Measurements from ENCODE around the gene VIT. TPM values are rescaled to one million over a fixed set of nuclear protein-coding genes. Genes with fewer than 3 reads are reported as not detected.

VIT gene
- total and polyA plus RNA-seq, 4 donors, result 10.0 to 29.2 TPM; not detected in 2

- ATAC-seq (ENCODE audit: low FRiP score), result no peak
These were observed 81.3 kb downstream of the VIT start for GRCh38 chr2:36777788-36778187.

DNA sequence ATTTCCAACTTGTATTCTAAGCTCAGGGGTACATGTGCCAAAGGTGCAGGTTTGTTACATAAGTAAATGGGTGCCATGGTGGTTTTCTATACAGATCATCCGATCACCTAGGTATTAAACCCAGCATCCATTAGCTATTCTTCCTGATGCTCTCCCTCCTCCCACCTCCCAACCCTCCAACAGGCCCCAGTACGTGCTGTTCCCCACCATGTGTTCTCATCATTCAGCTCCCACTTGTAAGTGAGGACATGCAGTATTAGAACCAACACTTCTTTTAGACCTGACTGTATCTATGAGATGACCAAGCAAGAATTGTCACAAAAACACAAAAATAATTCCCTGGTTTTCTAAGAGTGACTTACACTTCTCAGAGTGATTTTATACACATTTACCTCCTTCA, 83.0 kb downstream of the VIT start:
- intact Hi-C loops (cut with DNase I), result no loop called here
- Histone ChIP-seq H3K9me3 (ENCODE audit: control insufficient read depth, low read length) (no peaks in the 10 kb centered on the region), H3K27ac (ENCODE audit: low read depth in 1 of 2, low read length in 2 of 2) (no peak overlapping the region), H3K4me1 (ENCODE audit: control insufficient read depth in 1 of 2, insufficient read depth in 2 of 2, low read length in 2 of 2) (no peaks in the 10 kb centered on the region), H3K4me3 (ENCODE audit: low read length in 2 of 2) (no peak overlapping the region), H3K36me3 (ENCODE audit: control insufficient read depth in 1 of 2, insufficient read depth in 2 of 2, low read length in 1 of 2) (no peaks in the 10 kb centered on the region), H3K27me3 (ENCODE audit: control insufficient read depth in 1 of 2, insufficient read depth in 2 of 2, low read length in 1 of 2) (no peaks in the 10 kb centered on the region)
- WGBS, 2 donors, result 86 to 88% methylated on average over 2 of the region's 2 CpGs
- ATAC-seq (ENCODE audit: low FRiP score) (no peak), DNase-seq (no peak)

More at GRCh38 chr2:36777788-36778187, 81.3 kb downstream of the VIT start:
- intact Hi-C loops (cut with DNase I), result no loop called here
- H3K27ac ChIP-seq (ENCODE audit: low read depth in 1 of 2, low read length in 2 of 2), result no peak overlapping the region
- no peaks in the 10 kb centered on the region for H3K9me3 ChIP-seq (ENCODE audit: control insufficient read depth, low read length)
- WGBS, 2 donors, result 88 to 93% methylated on average over 5 of the region's 5 CpGs
- H3K4me3 ChIP-seq (ENCODE audit: low read length in 2 of 2), result no peak overlapping the region
- no peaks in the 10 kb centered on the region for H3K4me1 ChIP-seq (ENCODE audit: control insufficient read depth in 1 of 2, insufficient read depth in 2 of 2, low read length in 2 of 2)
- H3K36me3 ChIP-seq (ENCODE audit: control insufficient read depth in 1 of 2, insufficient read depth in 2 of 2, low read length in 1 of 2), result no peaks in the 10 kb centered on the region
- H3K27me3 ChIP-seq (ENCODE audit: control insufficient read depth in 1 of 2, insufficient read depth in 2 of 2, low read length in 1 of 2), result no peaks in the 10 kb centered on the region
- no peak for DNase-seq

DNA sequence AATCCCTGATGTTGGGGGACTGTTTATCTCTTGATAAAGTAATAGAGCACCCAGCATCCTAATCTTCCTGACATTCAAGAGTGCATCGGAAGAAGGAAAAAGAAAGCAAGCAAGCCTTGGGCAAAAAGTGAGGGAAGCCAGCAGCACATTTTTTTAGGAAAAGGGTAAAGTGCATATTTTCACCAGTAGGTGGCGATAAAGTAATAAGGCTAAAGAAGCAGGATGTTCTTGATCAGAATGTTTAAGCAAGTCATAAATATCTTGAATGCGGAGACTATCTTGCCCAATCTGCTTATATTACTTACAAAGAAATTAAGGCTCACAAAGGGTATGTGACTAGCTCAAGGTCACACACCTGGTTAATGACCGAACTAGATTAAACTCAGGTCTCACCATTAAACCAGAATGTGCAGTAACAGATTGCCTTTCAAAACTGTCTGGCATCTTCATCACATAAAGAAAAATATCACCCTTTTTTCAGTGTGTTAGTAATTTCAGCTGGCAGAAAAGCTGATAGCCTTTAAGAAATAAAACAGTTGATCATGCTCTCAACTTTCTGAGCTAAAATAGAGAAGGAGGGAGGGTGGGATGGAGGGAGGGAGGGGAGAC, 83.8 kb downstream of the VIT start:
- no peak for DNase-seq
- H3K27me3 ChIP-seq (ENCODE audit: control insufficient read depth in 1 of 2, insufficient read depth in 2 of 2, low read length in 1 of 2), result no peaks in the 10 kb centered on the region
- intact Hi-C loops (cut with DNase I), result loop anchor here (10.0 kb wide), 1 partner anchor 224 kb away; no protein-coding TSS in a partner anchor
- no peak for ATAC-seq (ENCODE audit: low FRiP score)
- no peaks in the 10 kb centered on the region for H3K9me3 ChIP-seq (ENCODE audit: control insufficient read depth, low read length)
- H3K4me3 ChIP-seq (ENCODE audit: low read length in 2 of 2), result peak overlapping the region in 1 of 2 donors; percentile 79
- H3K27ac ChIP-seq (ENCODE audit: low read depth in 1 of 2, low read length in 2 of 2), result no peak overlapping the region
- no peaks in the 10 kb centered on the region for H3K4me1 ChIP-seq (ENCODE audit: control insufficient read depth in 1 of 2, insufficient read depth in 2 of 2, low read length in 2 of 2)
- no peaks in the 10 kb centered on the region for H3K36me3 ChIP-seq (ENCODE audit: control insufficient read depth in 1 of 2, insufficient read depth in 2 of 2, low read length in 1 of 2)
- 2 to 3% methylated on average over 4 of the region's 4 CpGs for WGBS, 2 donors

GRCh38 chr2:36781907-36782720, 85.6 kb downstream of the VIT start:
- Histone ChIP-seq H3K36me3 (ENCODE audit: control insufficient read depth in 1 of 2, insufficient read depth in 2 of 2, low read length in 1 of 2) (no peaks in the 10 kb centered on the region), H3K27me3 (ENCODE audit: control insufficient read depth in 1 of 2, insufficient read depth in 2 of 2, low read length in 1 of 2) (no peaks in the 10 kb centered on the region), H3K4me3 (ENCODE audit: low read length in 2 of 2) (no peak overlapping the region), H3K9me3 (ENCODE audit: control insufficient read depth, low read length) (no peaks in the 10 kb centered on the region), H3K27ac (ENCODE audit: low read depth in 1 of 2, low read length in 2 of 2) (no peak overlapping the region), H3K4me1 (ENCODE audit: control insufficient read depth in 1 of 2, insufficient read depth in 2 of 2, low read length in 2 of 2) (no peaks in the 10 kb centered on the region)
- ATAC-seq (ENCODE audit: low FRiP score), result no peak
- intact Hi-C loops (cut with DNase I), result loop anchor here (10.0 kb wide), 1 partner anchor 223 kb away; no protein-coding TSS in a partner anchor
- no peak for DNase-seq
- 55 to 64% methylated on average over 19 of the region's 19 CpGs for WGBS, 2 donors

DNA sequence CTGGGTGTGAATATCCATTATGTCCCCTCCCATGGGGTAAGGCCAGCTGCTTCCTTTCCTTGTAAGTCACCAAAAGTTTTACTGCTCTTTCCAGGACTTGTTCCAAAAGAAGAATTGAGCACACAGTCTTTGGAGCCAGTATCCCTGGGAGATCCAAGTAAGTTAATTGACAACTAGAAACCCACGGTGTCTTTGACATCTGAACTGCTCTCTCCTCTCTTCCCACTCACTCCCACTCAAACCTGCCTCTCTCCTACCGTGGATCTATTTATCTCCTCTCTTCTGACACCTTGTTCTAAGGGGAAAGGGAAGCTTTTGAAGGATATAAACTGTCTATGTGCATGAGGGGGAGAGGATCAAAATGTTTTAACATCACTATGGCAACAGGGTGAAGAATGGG, 86.7 kb downstream of the VIT start:
- Histone ChIP-seq H3K4me1 (ENCODE audit: control insufficient read depth in 1 of 2, insufficient read depth in 2 of 2, low read length in 2 of 2) (no peaks in the 10 kb centered on the region), H3K4me3 (ENCODE audit: low read length in 2 of 2) (no peak overlapping the region), H3K36me3 (ENCODE audit: control insufficient read depth in 1 of 2, insufficient read depth in 2 of 2, low read length in 1 of 2) (no peaks in the 10 kb centered on the region), H3K27ac (ENCODE audit: low read depth in 1 of 2, low read length in 2 of 2) (no peak overlapping the region), H3K9me3 (ENCODE audit: control insufficient read depth, low read length) (no peaks in the 10 kb centered on the region), H3K27me3 (ENCODE audit: control insufficient read depth in 1 of 2, insufficient read depth in 2 of 2, low read length in 1 of 2) (no peaks in the 10 kb centered on the region)
- 45 to 51% methylated on average over 2 of the region's 2 CpGs for WGBS, 2 donors
- DNase-seq (no peak), ATAC-seq (ENCODE audit: low FRiP score) (no peak)
- intact Hi-C loops (cut with DNase I), result loop anchor here (10.0 kb wide), 1 partner anchor 222 kb away; no protein-coding TSS in a partner anchor

DNA sequence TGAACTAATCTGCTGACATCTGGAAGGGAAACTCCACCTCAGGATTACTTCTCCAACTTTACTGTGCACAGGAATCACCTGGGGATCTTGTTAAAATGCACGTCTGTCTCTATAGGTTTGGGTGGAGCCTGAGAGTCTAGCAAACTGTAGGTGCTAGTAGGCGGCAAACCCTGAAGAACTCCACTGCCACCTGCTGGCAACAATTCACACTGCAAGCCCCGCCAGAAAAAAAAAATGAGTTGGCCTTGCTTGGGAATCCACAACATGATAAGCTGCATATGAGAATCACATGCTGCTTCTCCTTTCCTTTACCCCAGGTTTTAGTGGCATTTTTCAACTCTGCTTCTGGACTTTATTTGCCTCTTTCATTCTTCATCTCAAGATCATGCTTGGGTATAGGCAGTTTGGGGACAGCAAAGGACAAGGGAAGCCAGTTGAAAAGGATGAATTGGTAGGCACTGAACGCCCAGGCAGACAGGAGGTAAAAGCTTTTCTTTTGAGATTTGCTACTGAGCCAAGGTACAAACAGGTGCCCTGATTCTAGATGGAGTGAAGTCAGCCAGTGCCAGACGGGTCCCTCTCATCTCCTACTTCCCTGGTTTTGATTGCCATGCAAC, 88.8 kb downstream of the VIT start:
- peak; percentile 72 for ATAC-seq (ENCODE audit: low FRiP score)
- intact Hi-C loops (cut with DNase I), result loop anchor here (10.0 kb wide), 1 partner anchor 220 kb away; no protein-coding TSS in a partner anchor
- 36 to 41% methylated on average over 5 of the region's 5 CpGs for WGBS, 2 donors
- Histone ChIP-seq H3K4me1 (ENCODE audit: control insufficient read depth in 1 of 2, insufficient read depth in 2 of 2, low read length in 2 of 2) (no peaks in the 10 kb centered on the region), H3K36me3 (ENCODE audit: control insufficient read depth in 1 of 2, insufficient read depth in 2 of 2, low read length in 1 of 2) (no peaks in the 10 kb centered on the region), H3K4me3 (ENCODE audit: low read length in 2 of 2) (no peak overlapping the region), H3K27me3 (ENCODE audit: control insufficient read depth in 1 of 2, insufficient read depth in 2 of 2, low read length in 1 of 2) (no peaks in the 10 kb centered on the region), H3K27ac (ENCODE audit: low read depth in 1 of 2, low read length in 2 of 2) (no peak overlapping the region), H3K9me3 (ENCODE audit: control insufficient read depth, low read length) (no peaks in the 10 kb centered on the region)
- no peak for DNase-seq

- WGBS, 2 donors, result 73 to 78% methylated on average over 11 of the region's 11 CpGs
- ATAC-seq (ENCODE audit: low FRiP score), result no peak
- Histone ChIP-seq H3K27me3 (ENCODE audit: control insufficient read depth in 1 of 2, insufficient read depth in 2 of 2, low read length in 1 of 2) (no peaks in the 10 kb centered on the region), H3K9me3 (ENCODE audit: control insufficient read depth, low read length) (no peaks in the 10 kb centered on the region), H3K4me3 (ENCODE audit: low read length in 2 of 2) (no peak overlapping the region), H3K4me1 (ENCODE audit: control insufficient read depth in 1 of 2, insufficient read depth in 2 of 2, low read length in 2 of 2) (no peaks in the 10 kb centered on the region), H3K27ac (ENCODE audit: low read depth in 1 of 2, low read length in 2 of 2) (no peak overlapping the region), H3K36me3 (ENCODE audit: control insufficient read depth in 1 of 2, insufficient read depth in 2 of 2, low read length in 1 of 2) (no peaks in the 10 kb centered on the region)
- no peak for DNase-seq
- intact Hi-C loops (cut with DNase I), result loop anchor here (10.0 kb wide), 1 partner anchor 216 kb away; no protein-coding TSS in a partner anchor
These were observed 92.8 kb downstream of the VIT start for GRCh38 chr2:36789181-36789804.

- no peaks in the 10 kb centered on the region for H3K4me1 ChIP-seq (ENCODE audit: control insufficient read depth in 1 of 2, insufficient read depth in 2 of 2, low read length in 2 of 2)
- intact Hi-C loops (cut with DNase I), result no loop called here
- no peak overlapping the region for H3K4me3 ChIP-seq (ENCODE audit: low read length in 2 of 2)
- no peak for ATAC-seq (ENCODE audit: low FRiP score)
- H3K27me3 ChIP-seq (ENCODE audit: control insufficient read depth in 1 of 2, insufficient read depth in 2 of 2, low read length in 1 of 2), result no peaks in the 10 kb centered on the region
- no peak for DNase-seq
- no peaks in the 10 kb centered on the region for H3K36me3 ChIP-seq (ENCODE audit: control insufficient read depth in 1 of 2, insufficient read depth in 2 of 2, low read length in 1 of 2)
- no peaks in the 10 kb centered on the region for H3K9me3 ChIP-seq (ENCODE audit: control insufficient read depth, low read length)
- WGBS, 2 donors, result 69 to 70% methylated on average over 2 of the region's 2 CpGs
- no peak overlapping the region for H3K27ac ChIP-seq (ENCODE audit: low read depth in 1 of 2, low read length in 2 of 2)
These were observed 96.4 kb downstream of the VIT start for GRCh38 chr2:36792951-36793350.
